Glutamatergic neuron (in vitro differentiated cells): Measurements from ENCODE around the gene WWP2. TPM values are rescaled to one million over a fixed set of nuclear protein-coding genes. Genes with fewer than 3 reads are reported as not detected.
"Not testable (repeated sequence)": the region's sequence is repeated elsewhere in the genome, so short reads cannot be mapped to it uniquely, and the experiment has no call there.

ENCODE experiments used
- DNase-seq: peaks from one replicate; pipeline ENCODE4 v3.0.0; 2022
- H3K27ac Mint-ChIP-seq: one replicate; pipeline ENCODE4 v1.8.0; 2020; ENCODE audit warnings: mild to moderate bottlenecking, mixed read lengths, inconsistent platforms; ENCODE audit not compliant: unreplicated experiment
- H3K27me3 Mint-ChIP-seq: one replicate; pipeline ENCODE4 v1.8.0; 2020; ENCODE audit warnings: mild to moderate bottlenecking, moderate library complexity, mixed read lengths, inconsistent platforms; ENCODE audit not compliant: unreplicated experiment
- H3K36me3 Mint-ChIP-seq: one replicate; pipeline ENCODE4 v1.8.0; 2020; ENCODE audit warnings: mild to moderate bottlenecking, mixed read lengths, inconsistent platforms; ENCODE audit not compliant: unreplicated experiment
- H3K4me1 Mint-ChIP-seq: one replicate; pipeline ENCODE4 v1.8.0; 2020; ENCODE audit warnings: mild to moderate bottlenecking, low read depth, mixed read lengths, inconsistent platforms; ENCODE audit not compliant: unreplicated experiment
- H3K4me3 Mint-ChIP-seq: one replicate; pipeline ENCODE4 v1.8.0; 2020; ENCODE audit warnings: mild to moderate bottlenecking, mixed read lengths, inconsistent platforms; ENCODE audit not compliant: unreplicated experiment
- H3K9me3 Mint-ChIP-seq: one replicate; pipeline ENCODE4 v1.8.0; 2020; ENCODE audit warnings: mild to moderate bottlenecking, moderate library complexity, mixed read lengths, inconsistent platforms; ENCODE audit not compliant: unreplicated experiment
- total RNA-seq: library from RNA; stranded (reverse); fragmentation: NEBNext Ultra II Directional; extraction: Animal tissue kit (Norgen Biotek cat#: 25700); gene quantifications from one replicate; pipeline ENCODE4 v1.2.1, GENCODE V29; 2021; ENCODE audit not compliant: unreplicated experiment
- TF ChIP-seq, protein P1 (sequence below): fragments of 200-600 bp; sonication (generic); IDR thresholded peaks from one replicate; pipeline ENCODE4 v1.5.0; 2021; ENCODE audit not compliant: partially characterized antibody, unreplicated experiment

Gene WWP2
- total RNA-seq, 1 donor from 2014 or later, result 46.8 TPM

DNA sequence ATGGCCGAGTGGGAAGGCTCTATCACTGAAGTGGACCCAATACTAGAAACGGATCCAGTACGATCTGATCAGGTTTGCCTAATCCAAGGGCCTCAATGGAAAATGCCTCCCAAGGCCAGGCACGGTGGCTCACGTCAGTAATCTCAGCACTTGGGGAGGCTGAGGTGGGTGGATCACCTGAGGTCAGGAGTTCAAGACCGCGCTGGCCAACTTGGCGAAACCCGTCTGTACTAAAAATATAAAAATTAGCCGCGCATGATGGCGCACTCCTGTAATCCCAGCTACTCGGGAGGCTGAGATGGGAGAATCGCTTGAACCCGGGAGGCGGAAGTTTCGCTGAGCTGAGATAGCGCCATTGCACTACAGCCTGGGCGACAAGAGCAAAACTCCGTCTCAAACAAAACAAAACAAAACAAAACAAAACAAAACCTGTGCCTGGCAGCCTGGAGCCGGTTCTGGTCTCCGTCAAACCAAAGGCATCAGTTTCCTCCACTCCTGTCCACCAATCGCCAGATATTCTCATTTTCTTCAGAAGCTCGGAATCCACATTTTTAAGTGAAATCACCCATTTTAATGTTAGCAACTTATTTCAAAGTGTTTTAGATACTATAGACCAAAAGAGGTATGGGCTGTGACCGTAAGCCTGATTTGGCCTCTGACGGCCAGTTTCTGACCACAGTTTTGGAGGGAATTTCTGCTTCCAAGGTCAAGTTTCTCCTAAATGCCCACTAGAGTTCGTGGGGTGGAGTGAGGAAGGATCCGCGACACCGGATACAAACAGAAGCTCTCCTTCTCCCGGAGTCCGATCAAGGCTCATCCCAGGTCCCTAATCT lies 36.4 kb upstream of the WWP2 start:
- TF ChIP-seq, protein P1, sequence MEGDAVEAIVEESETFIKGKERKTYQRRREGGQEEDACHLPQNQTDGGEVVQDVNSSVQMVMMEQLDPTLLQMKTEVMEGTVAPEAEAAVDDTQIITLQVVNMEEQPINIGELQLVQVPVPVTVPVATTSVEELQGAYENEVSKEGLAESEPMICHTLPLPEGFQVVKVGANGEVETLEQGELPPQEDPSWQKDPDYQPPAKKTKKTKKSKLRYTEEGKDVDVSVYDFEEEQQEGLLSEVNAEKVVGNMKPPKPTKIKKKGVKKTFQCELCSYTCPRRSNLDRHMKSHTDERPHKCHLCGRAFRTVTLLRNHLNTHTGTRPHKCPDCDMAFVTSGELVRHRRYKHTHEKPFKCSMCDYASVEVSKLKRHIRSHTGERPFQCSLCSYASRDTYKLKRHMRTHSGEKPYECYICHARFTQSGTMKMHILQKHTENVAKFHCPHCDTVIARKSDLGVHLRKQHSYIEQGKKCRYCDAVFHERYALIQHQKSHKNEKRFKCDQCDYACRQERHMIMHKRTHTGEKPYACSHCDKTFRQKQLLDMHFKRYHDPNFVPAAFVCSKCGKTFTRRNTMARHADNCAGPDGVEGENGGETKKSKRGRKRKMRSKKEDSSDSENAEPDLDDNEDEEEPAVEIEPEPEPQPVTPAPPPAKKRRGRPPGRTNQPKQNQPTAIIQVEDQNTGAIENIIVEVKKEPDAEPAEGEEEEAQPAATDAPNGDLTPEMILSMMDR, result no peak
- DNase-seq, result no peak
- Mint-ChIP-seq H3K4me1 (peaks cover 10% of the 10 kb centered on the region), H3K27me3 (peaks cover 2% of the 10 kb centered on the region), H3K36me3 (no peaks in the 10 kb centered on the region), H3K27ac (peak overlapping the region; percentile 88), H3K9me3 (no peaks in the 10 kb centered on the region), H3K4me3 (peak overlapping the region; percentile 93)

GRCh38 chr16:69726313-69727060 lies 35.6 kb upstream of the WWP2 start, which contains the start of gene NQO1:
Gene NQO1, minus strand, starts transcription at chr16:69726560. Its CDS starts 121 bp downstream, at chr16:69726439.
- H3K27ac Mint-ChIP-seq, result peak within 1 kb of the TSS; percentile 88
- peak; percentile 95 for DNase-seq
- H3K4me1 Mint-ChIP-seq, result peaks cover 10% of the 10 kb centered on the region
- TF ChIP-seq, protein P1, result no peak
- H3K4me3 Mint-ChIP-seq, result peak within 1 kb of the TSS; percentile 93
- no peaks in the 10 kb centered on the region for H3K9me3 Mint-ChIP-seq
- H3K27me3 Mint-ChIP-seq, result peaks cover 2% of the 10 kb centered on the region
- H3K36me3 Mint-ChIP-seq, result no peaks in the 10 kb centered on the region

DNA sequence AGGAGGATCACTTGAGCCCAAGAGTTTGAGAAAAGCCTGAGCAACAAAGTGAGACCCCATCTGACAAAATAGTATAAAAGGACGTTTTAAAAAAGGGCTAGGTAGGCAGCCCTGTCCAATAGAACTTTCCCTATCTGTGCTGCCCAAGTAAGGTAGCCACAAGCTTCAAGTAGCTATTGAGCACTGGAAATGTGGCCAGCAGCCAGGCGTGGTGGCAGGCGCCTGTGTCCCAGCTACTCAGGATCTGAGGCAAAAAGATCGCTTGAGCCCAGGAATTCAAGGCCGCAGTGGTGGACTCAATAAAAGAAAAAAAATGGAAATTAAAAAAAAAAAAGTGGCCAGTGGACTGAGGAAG lies 34.2 kb upstream of the WWP2 start:
- no peaks in the 10 kb centered on the region for H3K36me3 Mint-ChIP-seq
- H3K27me3 Mint-ChIP-seq, result peaks cover 4% of the 10 kb centered on the region
- no peak overlapping the region for H3K4me3 Mint-ChIP-seq
- TF ChIP-seq, protein P1, result no peak
- no peak for DNase-seq
- H3K9me3 Mint-ChIP-seq, result peaks cover 2% of the 10 kb centered on the region
- H3K4me1 Mint-ChIP-seq, result peaks cover 10% of the 10 kb centered on the region
- H3K27ac Mint-ChIP-seq, result no peak overlapping the region

- H3K9me3 Mint-ChIP-seq, H3K36me3 Mint-ChIP-seq, H3K27me3 Mint-ChIP-seq, H3K27ac Mint-ChIP-seq, DNase-seq, H3K4me3 Mint-ChIP-seq, H3K4me1 Mint-ChIP-seq: not testable (repeated sequence)
Measured at GRCh38 chr16:69729030-69729429, 33.1 kb upstream of the WWP2 start.

DNA sequence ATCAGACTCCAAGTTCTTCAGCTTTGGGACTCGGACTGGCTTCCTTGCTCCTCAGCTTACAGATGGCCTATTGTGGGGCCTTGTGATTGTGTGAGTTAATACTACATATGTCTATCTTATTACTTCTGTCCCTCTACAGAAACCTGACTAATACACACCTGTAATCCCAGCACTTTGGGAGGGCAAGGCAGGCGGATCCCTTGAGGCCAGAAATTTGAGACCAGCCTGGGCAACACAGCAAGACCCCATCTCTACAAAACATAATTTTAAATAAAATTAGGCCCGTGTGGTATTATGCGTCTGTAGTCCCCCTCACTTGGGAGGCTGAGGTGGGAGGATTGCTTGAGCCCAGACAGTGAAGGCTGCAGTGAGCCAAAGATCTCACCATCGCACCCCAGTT lies 30.9 kb upstream of the WWP2 start:
- not testable (repeated sequence) for H3K9me3 Mint-ChIP-seq, DNase-seq, H3K36me3 Mint-ChIP-seq, H3K4me1 Mint-ChIP-seq, H3K27me3 Mint-ChIP-seq, H3K27ac Mint-ChIP-seq, H3K4me3 Mint-ChIP-seq

DNA sequence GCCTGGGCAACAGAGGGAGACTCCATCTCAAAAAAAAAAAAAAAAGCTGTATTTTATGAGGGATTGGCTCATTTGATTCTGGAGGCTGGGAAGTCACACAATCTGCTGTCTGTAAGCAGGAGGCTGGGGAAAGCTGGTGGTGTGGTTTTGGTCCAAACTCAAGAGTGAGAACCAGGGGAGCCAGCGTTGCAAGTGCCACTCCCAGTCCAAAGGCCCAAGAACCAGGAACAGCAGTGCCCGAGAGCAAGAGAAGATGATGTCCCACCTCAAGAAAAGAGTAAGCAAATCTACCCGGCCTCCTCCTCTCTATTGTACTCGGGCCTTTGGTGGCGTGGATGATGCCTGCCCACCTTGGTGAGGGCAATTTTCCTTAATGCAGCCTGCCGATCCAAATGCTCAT lies 30.0 kb upstream of the WWP2 start:
- no peak for DNase-seq
- TF ChIP-seq, protein P1, result no peak
- Mint-ChIP-seq H3K9me3 (peaks cover 5% of the 10 kb centered on the region), H3K36me3 (no peaks in the 10 kb centered on the region), H3K4me3 (no peak overlapping the region), H3K4me1 (no peaks in the 10 kb centered on the region), H3K27ac (no peak overlapping the region), H3K27me3 (peaks cover 2% of the 10 kb centered on the region)
